Effector memory CD4-positive, alpha-beta T cell (primary cell): ENCODE measurements around the gene HMGXB4.
A peak's percentile ranks its signal among the peaks of the same experiment; 100 is the strongest.

Experiments used
- DNase-seq, 3 donors: peaks; one replicate each; pipeline ENCODE4 v3.0.0-alpha.2; 2020
- H3K27ac ChIP-seq: 2 replicates; pipeline ENCODE4 v1.7.0; 2013; ENCODE audit warnings: mild to moderate bottlenecking, low read length, moderate library complexity; ENCODE audit not compliant: insufficient read depth, poor library complexity, severe bottlenecking
- H3K27me3 ChIP-seq: replicated peaks from 2 replicates; pipeline ENCODE4 v1.7.0; 2013; ENCODE audit warnings: mild to moderate bottlenecking, low read length; ENCODE audit not compliant: insufficient read depth, control insufficient read depth, poor library complexity, severe bottlenecking
- H3K36me3 ChIP-seq: 2 replicates; pipeline ENCODE4 v1.7.0; 2013; ENCODE audit warnings: mild to moderate bottlenecking, low read length, moderate library complexity; ENCODE audit not compliant: control insufficient read depth, insufficient read depth
- H3K4me1 ChIP-seq: 2 replicates; pipeline ENCODE4 v1.7.0; 2013; ENCODE audit warnings: low read length, mild to moderate bottlenecking; ENCODE audit not compliant: control insufficient read depth, insufficient read depth, poor library complexity, severe bottlenecking
- H3K4me3 ChIP-seq: 2 replicates; pipeline ENCODE4 v1.7.0; 2013; ENCODE audit warnings: low read length, low read depth, mild to moderate bottlenecking; ENCODE audit not compliant: insufficient read depth, poor library complexity, severe bottlenecking
- H3K9me3 ChIP-seq: 2 replicates; pipeline ENCODE4 v1.7.0; 2013; ENCODE audit warnings: mild to moderate bottlenecking, low read length, moderate library complexity; ENCODE audit not compliant: control insufficient read depth

The HMGXB4 gene

DNA sequence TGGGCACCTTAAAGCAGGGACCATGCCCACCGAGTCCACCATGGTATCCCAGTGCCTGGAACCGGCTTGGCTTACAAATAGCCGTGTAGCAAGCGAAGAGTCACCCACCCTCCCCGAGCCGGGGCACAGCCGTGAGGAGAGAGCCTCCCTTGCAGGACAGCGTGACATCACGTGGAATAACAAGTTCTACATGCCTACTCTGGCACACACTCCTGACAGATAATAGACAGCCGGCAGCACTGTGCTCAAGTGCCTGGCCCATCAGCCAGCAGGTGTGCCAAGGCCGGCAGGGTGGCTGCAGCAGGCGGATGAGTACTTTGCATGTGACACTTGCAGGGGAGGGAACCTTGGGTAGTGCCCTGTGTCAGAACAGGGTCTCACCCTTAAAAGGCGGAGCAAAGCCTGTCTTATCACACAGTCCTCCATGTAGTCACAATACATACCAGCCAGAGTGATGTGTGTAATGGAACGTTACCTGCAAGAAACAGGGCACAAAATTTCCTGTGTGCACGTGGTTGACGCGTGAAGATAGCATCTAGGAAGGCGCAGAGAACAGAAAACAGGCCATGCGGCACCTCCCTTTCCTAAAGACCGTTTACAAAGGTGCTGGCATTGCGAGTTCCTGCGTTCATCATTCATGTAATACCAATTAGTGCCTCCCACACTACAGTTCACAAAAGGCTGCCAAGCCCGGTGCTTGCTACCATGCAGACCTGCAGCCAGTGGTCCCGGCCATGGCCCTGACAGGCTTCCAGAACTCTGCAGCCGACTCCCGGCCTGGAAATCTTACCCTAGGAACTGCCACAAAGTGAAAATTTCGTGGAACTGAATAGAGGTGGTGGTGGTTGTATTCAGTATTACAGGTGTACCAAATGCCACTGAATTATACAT lies 58.8 kb downstream of the HMGXB4 start:
- peak overlapping the region; percentile 35 for H3K27ac ChIP-seq
- no peaks in the 10 kb centered on the region for H3K9me3 ChIP-seq
- peaks cover 36% of the 10 kb centered on the region for H3K36me3 ChIP-seq
- H3K4me1 ChIP-seq: peaks cover 38% of the 10 kb centered on the region
- H3K27me3 ChIP-seq: no peaks in the 10 kb centered on the region
- DNase-seq: no peak
- H3K4me3 ChIP-seq: no peak overlapping the region

DNA sequence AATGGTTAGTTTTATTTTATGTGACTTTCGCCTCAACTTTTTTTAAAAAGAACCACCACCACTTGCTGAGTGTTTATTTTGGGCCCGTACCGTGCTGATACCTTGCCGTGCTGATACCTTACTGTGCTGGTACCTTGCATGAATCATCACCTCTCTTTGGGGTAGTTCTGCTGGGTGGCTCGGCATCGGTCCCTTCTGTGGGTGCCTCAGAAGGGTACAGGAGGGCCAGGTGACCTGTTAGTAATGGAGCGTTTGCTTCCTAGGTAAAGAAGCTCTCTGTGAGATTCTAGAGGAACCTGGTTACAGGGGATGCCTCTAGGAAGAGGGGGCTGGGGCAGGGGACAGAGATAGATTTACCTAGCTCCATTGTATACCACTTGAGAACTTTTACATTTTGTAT lies 59.5 kb downstream of the HMGXB4 start:
- H3K9me3 ChIP-seq: no peaks in the 10 kb centered on the region
- no peak overlapping the region for H3K4me3 ChIP-seq
- H3K27ac ChIP-seq: no peak overlapping the region
- H3K27me3 ChIP-seq: no peaks in the 10 kb centered on the region
- H3K36me3 ChIP-seq: peaks cover 37% of the 10 kb centered on the region
- peaks cover 32% of the 10 kb centered on the region for H3K4me1 ChIP-seq
- no peak for DNase-seq

DNA sequence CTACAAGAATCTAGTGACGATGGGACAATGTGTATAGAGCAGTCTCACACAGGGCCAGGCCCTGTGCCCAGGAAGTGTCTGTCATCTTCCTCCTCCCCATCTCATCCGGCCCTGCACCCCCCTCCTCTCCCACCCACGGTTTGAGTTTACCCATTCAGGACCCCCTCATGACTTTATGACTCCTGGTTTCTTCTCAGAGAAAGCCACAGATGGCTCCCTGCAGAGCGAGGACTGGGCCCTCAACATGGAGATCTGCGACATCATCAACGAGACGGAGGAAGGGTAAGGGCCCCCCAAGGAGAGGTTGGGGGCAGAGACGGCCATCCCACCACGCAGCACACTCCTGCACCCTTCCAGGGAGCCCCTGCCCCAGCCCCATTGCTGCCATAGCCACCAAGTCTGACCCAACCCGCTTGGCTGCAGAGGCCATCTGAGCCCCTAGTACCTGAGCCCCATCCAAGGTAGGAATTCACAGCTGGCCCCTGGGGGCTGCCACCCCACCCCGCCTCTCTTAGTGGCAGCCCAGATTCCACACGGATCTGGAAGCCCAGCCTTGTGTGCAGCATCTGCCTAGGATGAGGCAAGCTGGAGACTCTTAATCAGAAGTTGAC lies 60.5 kb downstream of the HMGXB4 start:
- H3K4me3 ChIP-seq: no peak overlapping the region
- peaks cover 25% of the 10 kb centered on the region for H3K4me1 ChIP-seq
- no peak for DNase-seq
- peaks cover 47% of the 10 kb centered on the region for H3K36me3 ChIP-seq
- H3K27ac ChIP-seq: no peak overlapping the region
- no peaks in the 10 kb centered on the region for H3K9me3 ChIP-seq
- no peaks in the 10 kb centered on the region for H3K27me3 ChIP-seq

DNA sequence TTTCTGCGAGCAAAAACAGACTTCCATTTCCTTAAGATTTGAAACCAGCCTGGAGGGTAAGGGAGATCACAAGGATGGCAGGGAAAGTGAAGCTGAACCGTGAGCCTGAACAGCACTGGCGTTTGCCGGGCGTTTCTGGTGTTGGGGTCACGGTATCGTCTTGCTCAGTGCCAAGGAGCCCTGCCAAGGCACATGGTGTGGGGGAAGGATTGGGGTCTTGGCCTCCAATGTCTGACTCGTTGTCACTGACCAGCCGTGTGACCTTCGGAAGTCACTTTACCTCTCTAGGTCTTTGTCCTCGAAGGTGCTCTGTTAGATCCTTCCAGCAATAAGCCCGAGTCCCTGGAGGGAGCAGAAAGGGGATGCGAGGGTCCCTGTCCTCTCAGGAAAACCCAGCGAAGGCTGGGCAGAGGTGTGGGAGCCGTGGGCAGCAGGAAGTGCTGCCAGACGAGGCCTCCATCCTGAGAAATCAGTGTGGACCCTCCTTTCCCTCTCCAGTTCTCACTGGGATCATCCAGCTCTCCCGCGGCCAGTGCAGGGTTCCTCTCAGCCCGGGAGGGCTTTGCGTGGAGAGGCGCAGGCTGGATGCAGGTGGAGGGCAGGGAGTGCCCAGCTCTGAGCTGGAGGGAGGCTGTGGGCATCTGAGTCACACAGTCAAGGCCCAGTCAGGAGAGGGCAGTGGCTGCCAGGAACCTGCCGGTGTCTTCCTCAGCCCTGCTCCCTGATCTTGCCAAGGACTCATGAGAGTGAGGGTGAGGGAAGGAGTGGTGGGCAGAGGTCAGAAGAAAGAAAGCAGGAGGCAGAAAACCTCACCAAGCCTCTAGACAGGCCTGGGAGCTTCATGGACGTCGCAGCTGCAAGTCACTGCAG lies 61.3 kb downstream of the HMGXB4 start:
- no peak overlapping the region for H3K27ac ChIP-seq

GRCh38 chr22:35319244-35319985 lies 62.1 kb downstream of the HMGXB4 start:
- Histone ChIP-seq H3K4me1 (peaks cover 13% of the 10 kb centered on the region), H3K36me3 (peaks cover 63% of the 10 kb centered on the region), H3K27me3 (no peaks in the 10 kb centered on the region), H3K4me3 (no peak overlapping the region), H3K9me3 (no peaks in the 10 kb centered on the region), H3K27ac (no peak overlapping the region)
- no peak for DNase-seq

More for the DNA sequence above, 61.3 kb downstream of the HMGXB4 start:
- Histone ChIP-seq H3K36me3 (peaks cover 55% of the 10 kb centered on the region), H3K4me1 (peaks cover 21% of the 10 kb centered on the region), H3K27me3 (no peaks in the 10 kb centered on the region), H3K9me3 (no peaks in the 10 kb centered on the region), H3K4me3 (no peak overlapping the region)
- no peak for DNase-seq

DNA sequence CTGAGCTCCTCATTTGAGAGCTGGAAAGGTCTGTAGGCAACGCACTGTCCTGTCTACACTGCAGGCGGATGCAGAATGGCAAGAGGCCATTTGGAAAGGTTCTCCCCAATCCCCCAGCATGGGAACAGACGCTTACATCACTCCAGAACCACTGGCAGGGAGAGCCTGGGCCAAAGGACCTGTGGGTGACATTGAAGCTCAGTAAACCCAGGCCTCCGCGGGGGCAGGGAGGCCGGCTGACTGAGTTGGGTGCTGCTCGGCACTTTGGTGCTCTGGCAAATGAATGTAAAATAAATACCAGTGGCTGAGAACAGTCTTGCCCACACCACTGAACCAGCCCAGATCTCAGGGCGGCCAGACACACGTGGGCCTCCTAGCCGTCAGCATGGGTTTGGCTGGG lies 64.8 kb downstream of the HMGXB4 start:
- no peak for DNase-seq
- Histone ChIP-seq H3K27me3 (no peaks in the 10 kb centered on the region), H3K9me3 (no peaks in the 10 kb centered on the region), H3K27ac (no peak overlapping the region), H3K4me3 (no peak overlapping the region), H3K36me3 (peaks cover 86% of the 10 kb centered on the region), H3K4me1 (no peaks in the 10 kb centered on the region)

DNA sequence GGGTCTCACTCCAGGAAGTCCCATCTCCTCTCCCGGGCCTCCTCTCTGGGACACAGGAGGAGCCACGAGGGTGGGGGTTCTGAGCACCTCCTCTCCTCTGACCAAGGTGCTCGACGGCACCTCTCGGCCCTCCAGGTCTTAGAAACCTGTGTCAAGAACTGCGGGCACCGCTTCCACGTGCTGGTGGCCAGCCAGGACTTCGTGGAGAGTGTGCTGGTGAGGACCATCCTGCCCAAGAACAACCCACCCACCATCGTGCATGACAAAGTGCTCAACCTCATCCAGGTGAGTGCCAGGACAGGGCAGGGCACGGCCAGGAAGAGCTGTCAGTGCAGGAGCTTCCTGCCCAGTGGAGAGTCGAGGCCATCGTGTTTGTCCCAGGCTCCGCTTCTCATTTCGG lies 65.6 kb downstream of the HMGXB4 start:
- Histone ChIP-seq H3K4me3 (no peak overlapping the region), H3K36me3 (peaks cover 87% of the 10 kb centered on the region), H3K4me1 (no peaks in the 10 kb centered on the region), H3K9me3 (no peaks in the 10 kb centered on the region), H3K27ac (no peak overlapping the region), H3K27me3 (no peaks in the 10 kb centered on the region)
- DNase-seq: no peak

GRCh38 chr22:35323305-35323704 lies 66.0 kb downstream of the HMGXB4 start:
- H3K36me3 ChIP-seq: peaks cover 87% of the 10 kb centered on the region
- no peaks in the 10 kb centered on the region for H3K9me3 ChIP-seq
- no peak overlapping the region for H3K27ac ChIP-seq
- DNase-seq: no peak
- no peaks in the 10 kb centered on the region for H3K27me3 ChIP-seq
- H3K4me1 ChIP-seq: no peaks in the 10 kb centered on the region
- no peak overlapping the region for H3K4me3 ChIP-seq

DNA sequence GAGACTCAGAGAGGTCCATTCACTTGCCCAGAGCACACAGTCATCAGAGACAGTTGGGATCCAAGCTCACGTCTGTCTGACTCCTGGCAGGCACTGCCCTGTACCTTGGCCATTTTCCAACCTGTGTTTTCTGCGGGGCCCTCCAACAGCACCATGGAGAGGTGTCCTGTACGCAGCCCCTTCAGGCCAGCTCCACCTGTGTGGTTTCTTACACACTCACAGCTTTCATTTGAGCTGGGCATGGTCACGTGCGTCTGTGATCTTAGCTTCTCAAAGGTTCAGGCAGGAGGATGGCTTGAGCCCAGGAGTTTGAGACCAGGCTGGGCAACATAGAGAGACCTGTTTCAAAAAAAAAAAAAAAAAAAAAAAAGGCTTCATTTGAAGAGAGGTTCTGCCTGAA lies 66.8 kb downstream of the HMGXB4 start:
- no peak for DNase-seq
- no peak overlapping the region for H3K27ac ChIP-seq
- H3K36me3 ChIP-seq: peaks cover 83% of the 10 kb centered on the region
- no peaks in the 10 kb centered on the region for H3K27me3 ChIP-seq
- H3K4me3 ChIP-seq: no peak overlapping the region
- no peaks in the 10 kb centered on the region for H3K9me3 ChIP-seq
- peaks cover 2% of the 10 kb centered on the region for H3K4me1 ChIP-seq
